H9 (cell line): ENCODE data around the gene OR4D2. TPM values are rescaled to one million over a fixed set of nuclear protein-coding genes. Genes with fewer than 3 reads are reported as not detected.

Experiments used
- DNase-seq: peaks from one replicate; pipeline ENCODE4 v3.0.0-alpha.2; 2017
- H2AFZ ChIP-seq: one replicate; pipeline ENCODE4 v1.6.1; 2013; ENCODE audit warnings: mild to moderate bottlenecking, low read length, control low read depth, moderate library complexity
- H2AK5ac ChIP-seq: 2 replicates; pipeline ENCODE4 v1.6.1; 2013; ENCODE audit warnings: low read length, control low read depth, mixed read lengths; ENCODE audit not compliant: insufficient read length
- H2BK120ac ChIP-seq: one replicate; pipeline ENCODE4 v1.6.1; 2013; ENCODE audit warnings: low read depth, mild to moderate bottlenecking, low read length, control low read depth, inconsistent platforms; ENCODE audit not compliant: poor library complexity, severe bottlenecking
- H2BK12ac ChIP-seq: 2 replicates; pipeline ENCODE4 v1.6.1; 2013; ENCODE audit warnings: low read length, control low read depth, mixed read lengths, low read depth; ENCODE audit not compliant: insufficient read length
- H2BK15ac ChIP-seq: 2 replicates; pipeline ENCODE4 v1.6.1; 2013; ENCODE audit warnings: low read depth, low read length, control low read depth
- H2BK20ac ChIP-seq: one replicate; pipeline ENCODE4 v1.6.1; 2013; ENCODE audit warnings: low read depth, mild to moderate bottlenecking, low read length, control low read depth, inconsistent platforms; ENCODE audit not compliant: poor library complexity, severe bottlenecking
- H2BK5ac ChIP-seq: 2 replicates; pipeline ENCODE4 v1.6.1; 2013; ENCODE audit warnings: low read length, control low read depth, mixed read lengths; ENCODE audit not compliant: insufficient read length
- H3K14ac ChIP-seq: 2 replicates; pipeline ENCODE4 v1.6.1; 2013; ENCODE audit warnings: low read length, control low read depth; ENCODE audit not compliant: insufficient read depth
- H3K18ac ChIP-seq: 2 replicates; pipeline ENCODE4 v1.6.1; 2013; ENCODE audit warnings: low read depth, mild to moderate bottlenecking, mixed read lengths, low read length, control low read depth; ENCODE audit not compliant: insufficient read length
- H3K23ac ChIP-seq: 2 replicates; pipeline ENCODE4 v1.6.1; 2013; ENCODE audit warnings: low read length, control low read depth, mixed read lengths, low read depth; ENCODE audit not compliant: insufficient read length
- H3K23me2 ChIP-seq: 2 replicates; pipeline ENCODE4 v1.6.1; 2013; ENCODE audit warnings: low read depth, mild to moderate bottlenecking, mixed read lengths, low read length, control low read depth; ENCODE audit not compliant: insufficient read length, poor library complexity, severe bottlenecking
- H3K27ac ChIP-seq: 2 replicates; pipeline ENCODE4 v1.5.1; 2013; ENCODE audit warnings: low read length, control low read depth, mixed read lengths, low read depth; ENCODE audit not compliant: insufficient read length
- H3K27me3 ChIP-seq: 2 replicates; pipeline ENCODE4 v1.6.1; 2013; ENCODE audit warnings: low read length, control low read depth, inconsistent platforms; ENCODE audit not compliant: insufficient read depth
- H3K4ac ChIP-seq: 2 replicates; pipeline ENCODE4 v1.6.1; 2013; ENCODE audit warnings: low read depth, mild to moderate bottlenecking, control low read depth, inconsistent platforms, low read length, moderate library complexity
- H3K4me1 ChIP-seq: 2 replicates; pipeline ENCODE4 v1.6.1; 2013; ENCODE audit warnings: low read length, control low read depth, inconsistent platforms; ENCODE audit not compliant: insufficient read depth
- H3K4me2 ChIP-seq: 2 replicates; pipeline ENCODE4 v1.6.1; 2013; ENCODE audit warnings: low read length, control low read depth, mixed read lengths; ENCODE audit not compliant: insufficient read length, insufficient read depth
- H3K56ac ChIP-seq: 2 replicates; pipeline ENCODE4 v1.6.1; 2013; ENCODE audit warnings: low read depth, mild to moderate bottlenecking, mixed read lengths, low read length, control low read depth; ENCODE audit not compliant: insufficient read length
- H3K79me1 ChIP-seq: 2 replicates; pipeline ENCODE4 v1.6.1; 2013; ENCODE audit warnings: low read depth, mild to moderate bottlenecking, moderate library complexity, low read length, control low read depth, inconsistent platforms; ENCODE audit not compliant: insufficient read depth, poor library complexity, severe bottlenecking
- H3K79me2 ChIP-seq: 2 replicates; pipeline ENCODE4 v1.6.1; 2013; ENCODE audit warnings: low read length, control low read depth, inconsistent platforms; ENCODE audit not compliant: insufficient read depth
- H3K9ac ChIP-seq: 2 replicates; pipeline ENCODE4 v1.6.1; 2013; ENCODE audit warnings: low read length, control low read depth, mixed read lengths; ENCODE audit not compliant: insufficient read length; ENCODE audit errors: extremely low read depth
- H3K9me3 ChIP-seq: one replicate; pipeline ENCODE4 v1.6.1; 2013; ENCODE audit warnings: low read depth, low read length, inconsistent platforms; ENCODE audit not compliant: control insufficient read depth
- H3T11ph ChIP-seq: one replicate; pipeline ENCODE4 v1.6.1; 2013; ENCODE audit warnings: mild to moderate bottlenecking, low read length, control low read depth, inconsistent platforms
- H4K20me1 ChIP-seq: one replicate; pipeline ENCODE4 v1.6.1; 2013; ENCODE audit not compliant: control insufficient read depth, insufficient read length, insufficient read depth
- H4K5ac ChIP-seq: 2 replicates; pipeline ENCODE4 v1.6.1; 2013; ENCODE audit warnings: low read depth, mild to moderate bottlenecking, mixed read lengths, low read length, control low read depth; ENCODE audit not compliant: insufficient read length
- H4K8ac ChIP-seq: replicated peaks from 2 replicates; pipeline ENCODE4 v1.6.1; 2013; ENCODE audit warnings: low read length, control low read depth, mixed read lengths, low read depth; ENCODE audit not compliant: insufficient read length
- H4K91ac ChIP-seq: 2 replicates; pipeline ENCODE4 v1.6.1; 2013; ENCODE audit warnings: low read depth, mild to moderate bottlenecking, moderate library complexity, mixed read lengths, low read length, control low read depth; ENCODE audit not compliant: insufficient read length
- H3K27ac Mint-ChIP-seq, 3 experiments: 2 replicates in 2 of 3; 3 replicates in 1 of 3; pipeline ENCODE4 v1.8.0; 2020 to 2021; ENCODE audit warnings: mixed read lengths in 3 of 3, mild to moderate bottlenecking in 1 of 3, moderate library complexity in 1 of 3
- H3K27me3 Mint-ChIP-seq: 2 replicates; pipeline ENCODE4 v1.8.0; 2021; ENCODE audit warnings: low read depth, mild to moderate bottlenecking, moderate library complexity, mixed read lengths
- H3K36me3 Mint-ChIP-seq, 3 experiments: 2 replicates in 2 of 3; 3 replicates in 1 of 3; pipeline ENCODE4 v1.8.0; 2020 to 2021; ENCODE audit warnings: low read depth in 3 of 3, mixed read lengths in 3 of 3; ENCODE audit not compliant: insufficient read depth in 1 of 3
- H3K4me1 Mint-ChIP-seq, 2 experiments: 2 replicates each; pipeline ENCODE4 v1.8.0; 2020; ENCODE audit warnings: mixed read lengths in 2 of 2
- H3K4me3 Mint-ChIP-seq, 2 experiments: 2 replicates in 1 of 2; 3 replicates in 1 of 2; pipeline ENCODE4 v1.8.0; 2020 to 2021; ENCODE audit warnings: mild to moderate bottlenecking in 2 of 2, mixed read lengths in 2 of 2, moderate library complexity in 1 of 2
- H3K9me3 Mint-ChIP-seq, 2 experiments: 2 replicates in 1 of 2; 3 replicates in 1 of 2; pipeline ENCODE4 v1.8.0; 2020; ENCODE audit warnings: mild to moderate bottlenecking in 2 of 2, mixed read lengths in 2 of 2, moderate library complexity in 1 of 2
- WGBS: extraction: QIAGEN DNeasy Blood & Tissue Kit; methylation state at CpG from one replicate; pipeline ENCODE4 v1.1.7; 2013; ENCODE audit warnings: missing lambda C conversion rate, low lambda C conversion rate, mixed read lengths; ENCODE audit not compliant: insufficient read length; ENCODE audit errors: extremely low coverage; 5-methylcytosine and 5-hydroxymethylcytosine counted together
- total RNA-seq: library from RNA; stranded (reverse); gene quantifications from 2 replicates; pipeline ENCODE4 v1.2.1, GENCODE V29; 2021
- TF ChIP-seq, protein P1 (sequence below): fragments of 200-600 bp; sonication (generic); conservative IDR thresholded peaks from 3 replicates; pipeline ENCODE4 v1.8.0; 2021; ENCODE audit warnings: antibody characterized with exemption, mild to moderate bottlenecking

Gene OR4D2
- total RNA-seq, 1 experiment from 2014 or later = not detected

DNA sequence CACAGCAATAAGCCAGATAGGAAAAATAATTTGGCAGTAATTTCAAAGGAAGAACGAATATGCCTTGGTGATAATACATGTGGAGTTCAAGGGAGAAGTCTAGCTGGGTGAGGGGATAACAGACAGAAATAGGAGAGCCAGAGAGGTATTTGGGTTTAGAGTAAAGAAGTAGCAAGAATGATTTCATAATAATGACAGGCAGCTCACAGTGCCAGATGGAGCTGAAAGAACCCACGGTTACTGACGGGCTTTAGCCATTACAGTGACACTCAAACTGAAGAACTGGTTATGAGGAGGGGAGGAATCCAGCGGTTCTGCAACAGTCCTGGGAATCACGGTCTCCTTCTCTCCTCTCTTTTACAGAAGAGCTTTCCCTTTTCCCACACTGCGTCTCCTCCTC, 16.4 kb upstream of the OR4D2 start:
- DNase-seq = no peak
- Histone ChIP-seq H3K56ac (no peak overlapping the region), H2BK120ac (no peak overlapping the region), H3K23me2 (no peaks in the 10 kb centered on the region), H3K27me3 (no peaks in the 10 kb centered on the region), H3K9ac (no peak overlapping the region), H3K4ac (no peak overlapping the region), H4K20me1 (no peaks in the 10 kb centered on the region), H3K27ac (no peak overlapping the region), H3K4me1 (peaks cover 3% of the 10 kb centered on the region; the same call in 1 of the 2 replicates), H2BK12ac (no peak overlapping the region), H4K5ac (no peak overlapping the region), H2BK20ac (no peak overlapping the region), H3T11ph (no peak overlapping the region), H3K14ac (no peak overlapping the region), H2AK5ac (no peak overlapping the region), H2BK5ac (no peak overlapping the region), H3K23ac (no peak overlapping the region), H2BK15ac (no peak overlapping the region), H4K91ac (no peak overlapping the region), H3K18ac (no peak overlapping the region), H3K79me2 (no peaks in the 10 kb centered on the region), H2AFZ (no peak overlapping the region), H3K79me1 (no peaks in the 10 kb centered on the region), H3K9me3 (no peaks in the 10 kb centered on the region), H3K4me2 (no peak overlapping the region), H4K8ac (no peak overlapping the region)
- H3K4me1 Mint-ChIP-seq = peaks cover 3 to 7% of the 10 kb centered on the region in 2 experiments
- no peak overlapping the region for H3K4me3 Mint-ChIP-seq
- TF ChIP-seq, protein P1, sequence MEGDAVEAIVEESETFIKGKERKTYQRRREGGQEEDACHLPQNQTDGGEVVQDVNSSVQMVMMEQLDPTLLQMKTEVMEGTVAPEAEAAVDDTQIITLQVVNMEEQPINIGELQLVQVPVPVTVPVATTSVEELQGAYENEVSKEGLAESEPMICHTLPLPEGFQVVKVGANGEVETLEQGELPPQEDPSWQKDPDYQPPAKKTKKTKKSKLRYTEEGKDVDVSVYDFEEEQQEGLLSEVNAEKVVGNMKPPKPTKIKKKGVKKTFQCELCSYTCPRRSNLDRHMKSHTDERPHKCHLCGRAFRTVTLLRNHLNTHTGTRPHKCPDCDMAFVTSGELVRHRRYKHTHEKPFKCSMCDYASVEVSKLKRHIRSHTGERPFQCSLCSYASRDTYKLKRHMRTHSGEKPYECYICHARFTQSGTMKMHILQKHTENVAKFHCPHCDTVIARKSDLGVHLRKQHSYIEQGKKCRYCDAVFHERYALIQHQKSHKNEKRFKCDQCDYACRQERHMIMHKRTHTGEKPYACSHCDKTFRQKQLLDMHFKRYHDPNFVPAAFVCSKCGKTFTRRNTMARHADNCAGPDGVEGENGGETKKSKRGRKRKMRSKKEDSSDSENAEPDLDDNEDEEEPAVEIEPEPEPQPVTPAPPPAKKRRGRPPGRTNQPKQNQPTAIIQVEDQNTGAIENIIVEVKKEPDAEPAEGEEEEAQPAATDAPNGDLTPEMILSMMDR = no peak
- WGBS = no CpG with 5 or more reads among the region's 6 CpGs
- peaks cover 81% of the 10 kb centered on the region for H3K27me3 Mint-ChIP-seq
- H3K36me3 Mint-ChIP-seq = no peaks in the 10 kb centered on the region
- no peak overlapping the region for H3K27ac Mint-ChIP-seq
- peaks cover 0 to 3% of the 10 kb centered on the region in 2 experiments; a peak in 2 of 5 replicates for H3K9me3 Mint-ChIP-seq
